ENCODE measurements around the gene TBXAS1. TPM values are rescaled to one million over a fixed set of nuclear protein-coding genes. Genes with fewer than 3 reads are reported as not detected.

TBXAS1 gene
- total RNA-seq, 2 donors from 2014 or later, result 12.0 to 17.0 TPM

DNA sequence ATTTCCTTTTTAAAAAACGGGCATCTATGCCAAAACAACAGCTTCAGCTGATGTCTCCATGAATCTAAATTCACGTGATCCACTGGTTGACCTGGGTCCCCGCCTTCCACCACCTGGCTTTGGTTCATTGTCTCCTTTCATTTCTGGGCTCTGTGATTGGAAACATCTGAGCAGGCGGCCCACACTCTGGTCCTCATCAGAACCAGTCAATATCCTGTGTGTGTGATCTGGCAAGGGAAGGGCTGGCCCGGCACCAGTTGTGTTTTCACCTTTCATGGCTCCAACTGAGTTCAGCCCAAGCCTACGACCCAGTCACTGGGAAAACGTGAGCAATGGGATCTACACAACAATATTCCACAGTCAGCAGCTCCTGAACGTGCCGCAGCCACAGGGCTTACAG lies 187.5 kb downstream of the TBXAS1 start:
- Histone ChIP-seq H3K9ac (ENCODE audit: low read depth in 2 of 2, low read length in 2 of 2) (no peak overlapping the region), H3K27me3 (no peaks in the 10 kb centered on the region), H3K9me3 (no peaks in the 10 kb centered on the region), H3K27ac (no peak overlapping the region), H3K4me1 (no peaks in the 10 kb centered on the region), H3K36me3 (no peaks in the 10 kb centered on the region), H3K4me3 (no peak overlapping the region)
- TF ChIP-seq, protein P1, sequence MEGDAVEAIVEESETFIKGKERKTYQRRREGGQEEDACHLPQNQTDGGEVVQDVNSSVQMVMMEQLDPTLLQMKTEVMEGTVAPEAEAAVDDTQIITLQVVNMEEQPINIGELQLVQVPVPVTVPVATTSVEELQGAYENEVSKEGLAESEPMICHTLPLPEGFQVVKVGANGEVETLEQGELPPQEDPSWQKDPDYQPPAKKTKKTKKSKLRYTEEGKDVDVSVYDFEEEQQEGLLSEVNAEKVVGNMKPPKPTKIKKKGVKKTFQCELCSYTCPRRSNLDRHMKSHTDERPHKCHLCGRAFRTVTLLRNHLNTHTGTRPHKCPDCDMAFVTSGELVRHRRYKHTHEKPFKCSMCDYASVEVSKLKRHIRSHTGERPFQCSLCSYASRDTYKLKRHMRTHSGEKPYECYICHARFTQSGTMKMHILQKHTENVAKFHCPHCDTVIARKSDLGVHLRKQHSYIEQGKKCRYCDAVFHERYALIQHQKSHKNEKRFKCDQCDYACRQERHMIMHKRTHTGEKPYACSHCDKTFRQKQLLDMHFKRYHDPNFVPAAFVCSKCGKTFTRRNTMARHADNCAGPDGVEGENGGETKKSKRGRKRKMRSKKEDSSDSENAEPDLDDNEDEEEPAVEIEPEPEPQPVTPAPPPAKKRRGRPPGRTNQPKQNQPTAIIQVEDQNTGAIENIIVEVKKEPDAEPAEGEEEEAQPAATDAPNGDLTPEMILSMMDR (IDR thresholded peaks at IDR 0.05), result no peak
- no peak for DNase-seq
- intact Hi-C loops (cut with DNase I), result no loop called here

DNA sequence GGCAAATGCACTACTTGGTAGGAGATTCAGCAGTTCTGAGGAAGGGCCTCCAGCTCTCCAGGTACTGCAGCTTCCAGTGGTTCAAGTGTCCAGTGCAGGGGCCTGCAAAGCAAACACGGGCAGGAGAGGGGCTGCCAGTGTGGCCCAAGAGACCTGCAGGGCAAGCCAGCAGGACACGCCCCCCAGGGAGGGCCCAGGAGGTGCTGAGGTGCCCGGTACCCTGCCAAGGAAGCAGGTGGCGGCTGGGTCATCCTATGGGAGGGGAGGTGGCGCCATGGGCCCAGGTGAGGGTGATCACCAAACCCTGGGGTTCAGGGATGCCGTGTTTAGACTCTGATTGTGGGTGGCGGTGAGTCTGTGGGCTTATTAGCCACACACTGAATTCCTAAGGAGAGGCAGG lies 188.0 kb downstream of the TBXAS1 start:
- no peak overlapping the region for H3K9ac ChIP-seq (ENCODE audit: low read depth in 2 of 2, low read length in 2 of 2)
- no peaks in the 10 kb centered on the region for H3K27me3 ChIP-seq
- no peaks in the 10 kb centered on the region for H3K9me3 ChIP-seq
- intact Hi-C loops (cut with DNase I), result no loop called here
- DNase-seq, result no peak
- TF ChIP-seq, protein P1 (IDR thresholded peaks at IDR 0.05), result no peak
- H3K36me3 ChIP-seq, result no peaks in the 10 kb centered on the region
- H3K27ac ChIP-seq, result no peak overlapping the region
- no peak overlapping the region for H3K4me3 ChIP-seq
- H3K4me1 ChIP-seq, result no peaks in the 10 kb centered on the region

DNA sequence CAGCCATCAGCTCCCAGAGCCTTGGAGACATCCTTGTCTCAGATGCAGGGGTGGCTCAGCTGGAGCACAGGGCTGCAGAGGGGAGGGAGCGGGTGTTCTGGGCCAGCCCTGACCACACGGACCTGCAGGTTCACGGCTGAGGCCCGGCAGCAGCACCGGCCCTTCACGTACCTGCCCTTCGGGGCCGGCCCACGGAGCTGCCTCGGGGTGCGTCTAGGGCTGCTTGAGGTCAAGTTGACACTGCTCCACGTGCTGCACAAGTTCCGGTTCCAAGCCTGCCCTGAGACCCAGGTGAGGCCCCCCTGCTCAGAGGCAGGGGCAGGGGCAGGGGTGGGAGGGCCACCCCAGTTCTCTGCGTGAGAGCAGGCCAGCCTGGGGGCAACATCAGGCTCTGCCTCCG lies 188.5 kb downstream of the TBXAS1 start:
- intact Hi-C loops (cut with DNase I), result no loop called here

DNA sequence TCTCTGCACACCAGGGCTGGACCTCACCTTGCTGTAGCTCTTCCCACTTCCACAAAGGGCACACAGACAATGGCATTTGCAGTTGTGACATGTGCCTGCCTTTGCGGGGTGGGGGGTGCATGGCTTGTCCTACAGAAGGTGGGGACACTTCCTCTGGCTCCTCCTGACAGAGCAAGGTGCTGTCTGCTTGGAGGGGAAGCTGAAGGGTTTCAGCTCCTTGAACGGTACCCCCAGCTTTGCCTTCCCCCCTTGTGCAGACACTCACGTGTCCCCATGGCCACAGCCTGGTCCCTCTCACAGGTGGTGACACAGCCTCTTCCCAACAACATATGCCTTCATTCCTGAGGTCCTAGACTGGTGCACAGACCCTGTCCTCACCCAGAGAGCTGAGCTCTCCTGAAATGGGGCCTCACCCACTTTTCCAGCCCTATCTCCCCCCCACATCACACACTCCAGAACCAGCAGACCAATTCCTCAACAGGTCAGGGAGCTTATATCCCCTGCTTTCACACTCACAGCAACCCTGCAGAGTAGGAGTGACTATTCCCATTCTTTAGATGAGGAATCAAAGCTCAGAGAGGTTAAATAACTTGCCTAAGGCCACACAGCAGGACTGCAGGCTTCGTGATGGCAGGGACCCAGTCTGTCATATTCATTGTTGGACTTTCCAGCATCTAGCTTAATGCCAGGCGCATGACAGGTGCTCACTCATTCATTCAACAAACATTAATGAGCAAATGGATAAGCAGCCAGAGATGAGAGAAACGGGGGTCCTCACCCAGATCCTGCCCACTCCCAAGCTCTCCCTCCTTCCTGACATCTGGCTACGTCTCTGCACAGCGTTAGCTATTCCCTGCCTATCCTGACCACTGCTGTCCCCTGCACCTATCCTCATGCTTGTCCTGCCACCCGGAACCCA lies 189.3 kb downstream of the TBXAS1 start:
- no peaks in the 10 kb centered on the region for H3K9me3 ChIP-seq
- no peaks in the 10 kb centered on the region for H3K27me3 ChIP-seq
- no peaks in the 10 kb centered on the region for H3K36me3 ChIP-seq
- intact Hi-C loops (cut with DNase I), result no loop called here
- H3K9ac ChIP-seq (ENCODE audit: low read depth in 2 of 2, low read length in 2 of 2), result no peak overlapping the region
- no peak overlapping the region for H3K27ac ChIP-seq
- no peak for DNase-seq
- TF ChIP-seq, protein P1 (IDR thresholded peaks at IDR 0.05), result no peak
- no peak overlapping the region for H3K4me3 ChIP-seq
- H3K4me1 ChIP-seq, result no peaks in the 10 kb centered on the region

More for the DNA sequence above, 188.5 kb downstream of the TBXAS1 start:
- Histone ChIP-seq H3K4me3 (no peak overlapping the region), H3K27me3 (no peaks in the 10 kb centered on the region), H3K9ac (ENCODE audit: low read depth in 2 of 2, low read length in 2 of 2) (no peak overlapping the region), H3K36me3 (no peaks in the 10 kb centered on the region), H3K9me3 (no peaks in the 10 kb centered on the region), H3K4me1 (no peaks in the 10 kb centered on the region), H3K27ac (no peak overlapping the region)
- TF ChIP-seq, protein P1 (IDR thresholded peaks at IDR 0.05), result no peak
- no peak for DNase-seq

DNA sequence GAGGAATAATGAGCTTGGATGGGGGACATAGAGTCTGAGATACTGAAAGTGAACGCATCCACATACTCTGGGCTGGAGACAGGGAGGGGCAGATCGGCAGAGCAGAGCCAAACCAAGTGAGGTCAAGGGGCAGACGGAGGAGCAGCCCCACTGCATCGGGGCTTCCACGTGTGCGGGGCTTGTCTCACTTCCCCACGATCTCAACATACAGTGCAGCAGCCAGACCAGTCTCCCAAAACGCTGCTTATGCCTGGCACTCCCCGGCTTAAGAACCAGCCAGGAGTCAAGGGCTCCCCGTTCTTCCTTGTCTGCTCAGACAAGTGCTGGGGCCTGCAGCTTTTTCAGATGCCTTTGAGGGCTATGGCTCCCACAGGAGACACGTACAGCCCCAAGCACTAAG lies 190.1 kb downstream of the TBXAS1 start:
- intact Hi-C loops (cut with DNase I), result no loop called here
- H3K27me3 ChIP-seq, result no peaks in the 10 kb centered on the region
- H3K4me3 ChIP-seq, result no peak overlapping the region
- no peaks in the 10 kb centered on the region for H3K36me3 ChIP-seq
- no peak overlapping the region for H3K27ac ChIP-seq
- H3K4me1 ChIP-seq, result no peaks in the 10 kb centered on the region
- H3K9ac ChIP-seq (ENCODE audit: low read depth in 2 of 2, low read length in 2 of 2), result no peak overlapping the region
- TF ChIP-seq, protein P1 (IDR thresholded peaks at IDR 0.05), result no peak
- no peak for DNase-seq
- no peaks in the 10 kb centered on the region for H3K9me3 ChIP-seq
